Measurements from ENCODE around the gene KRT3. TPM values are rescaled to one million over a fixed set of nuclear protein-coding genes. Genes with fewer than 3 reads are reported as not detected.

KRT3 gene
- total RNA-seq, 1 donor from 2014 or later: not detected

GRCh38 chr12:52805739-52806138 is 9.8 kb upstream of the KRT3 start:
- no peaks in the 10 kb centered on the region for H3K36me3 ChIP-seq (ENCODE audit: control insufficient read depth, insufficient read depth, low read length)
- H3K27me3 ChIP-seq (ENCODE audit: control insufficient read depth, insufficient read depth, low read length): peaks cover 7% of the 10 kb centered on the region
- DNase-seq (ENCODE audit: low read depth): no peak
- H3K4me3 ChIP-seq (ENCODE audit: low read depth, low read length): no peak overlapping the region
- TF ChIP-seq CTCF (IDR thresholded peaks at IDR 0.05; ENCODE audit: insufficient read depth, low read length, poor library complexity, severe bottlenecking): no peak

- Histone ChIP-seq H3K36me3 (ENCODE audit: control insufficient read depth, insufficient read depth, low read length) (no peaks in the 10 kb centered on the region), H3K4me3 (ENCODE audit: low read depth, low read length) (no peak overlapping the region), H3K27me3 (ENCODE audit: control insufficient read depth, insufficient read depth, low read length) (peaks cover 5% of the 10 kb centered on the region)
- DNase-seq (ENCODE audit: low read depth): no peak
- no peak for TF ChIP-seq CTCF (IDR thresholded peaks at IDR 0.05; ENCODE audit: insufficient read depth, low read length, poor library complexity, severe bottlenecking)
Measured at GRCh38 chr12:52805000-52805399, 9.1 kb upstream of the KRT3 start.

- no peak for DNase-seq (ENCODE audit: low read depth)
- no peak for TF ChIP-seq CTCF (IDR thresholded peaks at IDR 0.05; ENCODE audit: insufficient read depth, low read length, poor library complexity, severe bottlenecking)
- Histone ChIP-seq H3K4me3 (ENCODE audit: low read depth, low read length) (no peak overlapping the region), H3K36me3 (ENCODE audit: control insufficient read depth, insufficient read depth, low read length) (no peaks in the 10 kb centered on the region), H3K27me3 (ENCODE audit: control insufficient read depth, insufficient read depth, low read length) (no peaks in the 10 kb centered on the region)
Measured at GRCh38 chr12:52802442-52802841, 6.5 kb upstream of the KRT3 start.

- Histone ChIP-seq H3K27me3 (ENCODE audit: control insufficient read depth, insufficient read depth, low read length) (no peaks in the 10 kb centered on the region), H3K36me3 (ENCODE audit: control insufficient read depth, insufficient read depth, low read length) (no peaks in the 10 kb centered on the region), H3K4me3 (ENCODE audit: low read depth, low read length) (no peak overlapping the region)
- TF ChIP-seq CTCF (IDR thresholded peaks at IDR 0.05; ENCODE audit: insufficient read depth, low read length, poor library complexity, severe bottlenecking): no peak
- DNase-seq (ENCODE audit: low read depth): no peak
Measured at GRCh38 chr12:52801773-52802172, 5.9 kb upstream of the KRT3 start.

- no peak for TF ChIP-seq CTCF (IDR thresholded peaks at IDR 0.05; ENCODE audit: insufficient read depth, low read length, poor library complexity, severe bottlenecking)
- no peaks in the 10 kb centered on the region for H3K36me3 ChIP-seq (ENCODE audit: control insufficient read depth, insufficient read depth, low read length)
- no peak overlapping the region for H3K4me3 ChIP-seq (ENCODE audit: low read depth, low read length)
- DNase-seq (ENCODE audit: low read depth): no peak
- H3K27me3 ChIP-seq (ENCODE audit: control insufficient read depth, insufficient read depth, low read length): no peaks in the 10 kb centered on the region
Measured at GRCh38 chr12:52800259-52800917, 4.5 kb upstream of the KRT3 start.
